Epithelial cell of alveolus of lung (primary cell): Measurements from ENCODE around the gene OR10J4. TPM values are rescaled to one million over a fixed set of nuclear protein-coding genes. Genes with fewer than 3 reads are reported as not detected.

Source experiments
- total RNA-seq: library from RNA; depleted of rRNA; stranded (reverse); fragments of >200 nt; gene quantifications from 2 replicates; pipeline ENCODE4 v1.2.1, GENCODE V29; 2015

OR10J4 gene
- not detected in 2 replicates for total RNA-seq

GRCh38 chr1:159431904-159432303, at the start of gene OR10J4:
Gene OR10J4, plus strand, starts transcription at chr1:159432204.

GRCh38 chr1:159439422-159439821, 7.4 kb downstream of the OR10J4 start, which contains the start of gene OR10J1:
Gene OR10J1, plus strand, starts transcription at chr1:159439722. Its CDS starts 70 bp downstream, at chr1:159439792.

Other genes with a start within 250 kb of the OR10J4 start
- 0.64 TPM in 1 of 2 replicates, not detected in the other for gene ACKR1, start 227.3 kb upstream of the OR10J4 start, total RNA-seq
- gene FCER1A, start 129.9 kb upstream of the OR10J4 start, total RNA-seq = not detected in 2 replicates
- not detected in 2 replicates for gene OR10J1, start 7.5 kb downstream of the OR10J4 start, total RNA-seq
- not detected in 2 replicates for gene OR10J5, start 103.8 kb downstream of the OR10J4 start, total RNA-seq
- gene APCS, start 155.6 kb downstream of the OR10J4 start, total RNA-seq = not detected in 2 replicates